HG03432 (cell line): ENCODE results near the gene TMPRSS3.
"Not testable (repeated sequence)": the region's sequence is repeated elsewhere in the genome, so short reads cannot be mapped to it uniquely, and the experiment has no call there.

Experiments
- ATAC-seq: cut with Tn5 transposase; IDR thresholded peaks from one replicate; pipeline ENCODE4 v1.9.1; 2021; ENCODE audit warnings: mild to moderate bottlenecking, moderate library complexity; ENCODE audit not compliant: unreplicated experiment

The TMPRSS3 gene

GRCh38 chr21:42409366-42409765 is 13.5 kb upstream of the TMPRSS3 start:
- no peak for ATAC-seq

GRCh38 chr21:42408718-42409117 is 12.9 kb upstream of the TMPRSS3 start:
- not testable (repeated sequence) for ATAC-seq

GRCh38 chr21:42407476-42407875 is 11.6 kb upstream of the TMPRSS3 start:
- no peak for ATAC-seq

GRCh38 chr21:42406866-42407265 is 11.0 kb upstream of the TMPRSS3 start:
- no peak for ATAC-seq

- no peak for ATAC-seq
These were observed 10.4 kb upstream of the TMPRSS3 start for GRCh38 chr21:42406201-42406621.

GRCh38 chr21:42405064-42406013 is 9.5 kb upstream of the TMPRSS3 start:
- ATAC-seq = no peak

GRCh38 chr21:42404539-42404938 is 8.7 kb upstream of the TMPRSS3 start:
- ATAC-seq = no peak

- ATAC-seq = no peak
These were observed 7.9 kb upstream of the TMPRSS3 start, which contains the start of gene UBASH3A for GRCh38 chr21:42403611-42404231. TSS of gene UBASH3A (plus strand) at chr21:42403902. CDS start at chr21:42403946, 44 bp downstream.

- ATAC-seq = no peak
These were observed 6.0 kb upstream of the TMPRSS3 start for GRCh38 chr21:42401820-42402251.

- ATAC-seq = no peak
These were observed 5.3 kb upstream of the TMPRSS3 start for GRCh38 chr21:42401154-42401553.

- ATAC-seq = peak; percentile 60
These were observed 4.7 kb upstream of the TMPRSS3 start for GRCh38 chr21:42400525-42400924.

GRCh38 chr21:42398436-42399028 is 2.7 kb upstream of the TMPRSS3 start:
- ATAC-seq = no peak

- no peak for ATAC-seq
These were observed 2.0 kb upstream of the TMPRSS3 start for GRCh38 chr21:42397746-42398394.

GRCh38 chr21:42396799-42397745 is 1.2 kb upstream of the TMPRSS3 start:
- no peak for ATAC-seq

- no peak for ATAC-seq
These were observed 550 bp downstream of the TMPRSS3 start for GRCh38 chr21:42395302-42395701.

- ATAC-seq = peak; percentile 4
These were observed 2.4 kb downstream of the TMPRSS3 start for GRCh38 chr21:42393443-42393950.

GRCh38 chr21:42392731-42393442 is 3.0 kb downstream of the TMPRSS3 start:
- ATAC-seq = peak; percentile 83

GRCh38 chr21:42391297-42391696 is 4.6 kb downstream of the TMPRSS3 start:
- ATAC-seq = no peak

- no peak for ATAC-seq
These were observed 5.2 kb downstream of the TMPRSS3 start for GRCh38 chr21:42390696-42391095.
